Upper lobe of left lung (tissue), 6 donors: ENCODE measurements around the gene ARID4A. TPM values are rescaled to one million over a fixed set of nuclear protein-coding genes. Genes with fewer than 3 reads are reported as not detected.

Experiments
- ATAC-seq, 2 donors: fragments of 200-7000 bp; cut with Tn5 transposase; one replicate each; pipeline ENCODE4 v1.9.1; 2022; ENCODE audit warnings: mild to moderate bottlenecking in 2 of 2, moderate library complexity in 2 of 2; ENCODE audit not compliant: low FRiP score in 2 of 2
- DNase-seq, 2 donors: peaks; one replicate each; pipeline ENCODE4 v3.0.0-alpha.2; 2019 to 2020
- H3K27ac ChIP-seq, 4 donors: fragments of 200-600 bp; sonication (generic); one replicate each; pipeline ENCODE4 v1.5.1; 2016 to 2019
- H3K27me3 ChIP-seq, 4 donors: fragments of 200-600 bp; sonication (generic); one replicate each; pipeline ENCODE4 v1.5.1; 2017 to 2019
- H3K36me3 ChIP-seq, 4 donors: fragments of 200-600 bp; sonication (generic); one replicate each; pipeline ENCODE4 v1.5.1; 2016 to 2019
- H3K4me1 ChIP-seq, 4 donors: fragments of 200-600 bp; sonication (generic); one replicate each; pipeline ENCODE4 v1.5.1; 2018 to 2019
- H3K4me3 ChIP-seq, 4 donors: fragments of 200-600 bp; sonication (generic); one replicate each; pipeline ENCODE4 v1.5.1; 2017 to 2019; ENCODE audit warnings: mild to moderate bottlenecking in 2 of 4, moderate library complexity in 1 of 4
- H3K9me3 ChIP-seq, 4 donors: fragments of 200-600 bp; sonication (generic); one replicate each; pipeline ENCODE4 v1.5.1; 2018 to 2019
- CTCF ChIP-seq, 6 experiments: fragments of 450-650 bp in 4 of 6; fragments of 200-600 bp in 2 of 6; sonication (generic) in 2 of 6; IDR thresholded peaks; one replicate each; pipeline ENCODE4 v1.5.1; 2016 to 2019; ENCODE audit warnings: antibody characterized with exemption in 6 of 6
- EP300 ChIP-seq, 4 donors: sonication (generic); formaldehyde crosslinking; IDR thresholded peaks; one replicate each; pipeline ENCODE4 v1.5.1; 2017; ENCODE audit warnings: antibody characterized with exemption in 4 of 4, control low read depth in 2 of 4
- POLR2A ChIP-seq, 4 donors: fragments of 450-650 bp; IDR thresholded peaks; one replicate each; pipeline ENCODE4 v1.5.1; 2016 to 2017; ENCODE audit warnings: antibody characterized with exemption in 4 of 4, mild to moderate bottlenecking in 2 of 4
- POLR2AphosphoS5 ChIP-seq, 2 donors: sonication (generic); formaldehyde crosslinking; IDR thresholded peaks; one replicate each; pipeline ENCODE4 v1.5.1; 2017; ENCODE audit warnings: antibody characterized with exemption in 2 of 2
- WGBS, 2 donors: methylation state at CpG; one replicate each; pipeline ENCODE4 v1.1.5; 2017 to 2018; 5-methylcytosine and 5-hydroxymethylcytosine counted together
- total RNA-seq, 6 donors: library from RNA; depleted of rRNA in 4 of 6; stranded (reverse); fragments of >200 nt in 4 of 6; gene quantifications; one replicate each; pipeline versions ENCODE4 v1.1.0 to v1.2.1, GENCODE V29; 2016 to 2021
- donor health status: DM: no; HTN: no; CAD: no; lungs with moderate emphysema.
- donor health status: DM: no; HTN: yes; CAD: no; lungs with severe emphysema.

ARID4A gene
- total RNA-seq, 6 donors from 2014 or later: 18.4 to 96.4 (median 38.7) TPM

- DNase-seq (no peak), ATAC-seq (no peak)
- no peak for TF ChIP-seq POLR2AphosphoS5 (IDR thresholded peaks at IDR 0.05)
- Histone ChIP-seq H3K4me3 (no peak overlapping the region), H3K36me3 (peaks cover 17 to 63% (median 40%) of the 10 kb centered on the region in 4 donors), H3K4me1 (peaks cover 26 to 54% (median 45%) of the 10 kb centered on the region in 4 donors), H3K27me3 (no peaks in the 10 kb centered on the region), H3K27ac (no peak overlapping the region), H3K9me3 (no peaks in the 10 kb centered on the region)
- WGBS, 2 donors: 80 to 89% methylated on average over 7 of the region's 7 CpGs
Observed at GRCh38 chr14:58294201-58294600, 4.2 kb upstream of the ARID4A start.

- no peaks in the 10 kb centered on the region for H3K27me3 ChIP-seq
- DNase-seq (no peak), ATAC-seq (no peak)
- peaks cover 3 to 42% (median 21%) of the 10 kb centered on the region in 4 donors for H3K36me3 ChIP-seq
- no peaks in the 10 kb centered on the region for H3K9me3 ChIP-seq
- H3K4me3 ChIP-seq: peak overlapping the region; percentile 42 to 95 (median 84)
- H3K4me1 ChIP-seq: peaks cover 36 to 64% (median 49%) of the 10 kb centered on the region in 4 donors
- H3K27ac ChIP-seq: peak overlapping the region; percentile 95 to 99 (median 97)
- 7 to 10% methylated on average over 3 of the region's 3 CpGs for WGBS, 2 donors
- TF ChIP-seq CTCF (IDR thresholded peaks at IDR 0.05) (no peak), POLR2A (IDR thresholded peaks at IDR 0.05) (no peak), POLR2AphosphoS5 (IDR thresholded peaks at IDR 0.05) (no peak), EP300 (IDR thresholded peaks at IDR 0.05) (no peak)
Observed at GRCh38 chr14:58296726-58297125, 1.6 kb upstream of the ARID4A start.

GRCh38 chr14:58297412-58297761 is 968 bp upstream of the ARID4A start:
- Histone ChIP-seq H3K4me3 (peak overlapping the region; percentile 42 to 95 (median 84)), H3K36me3 (peaks cover 3 to 39% (median 24%) of the 10 kb centered on the region in 4 donors), H3K27me3 (no peaks in the 10 kb centered on the region), H3K4me1 (peaks cover 36 to 66% (median 43%) of the 10 kb centered on the region in 4 donors), H3K9me3 (no peaks in the 10 kb centered on the region), H3K27ac (peak overlapping the region; percentile 95 to 99 (median 97))
- 1 to 2% methylated on average over 10 of the region's 10 CpGs for WGBS, 2 donors
- ATAC-seq (peak; percentile 2 to 3), DNase-seq (peak in 1 of 2 donors; percentile 69)
- no peak for TF ChIP-seq CTCF (IDR thresholded peaks at IDR 0.05)
- TF ChIP-seq POLR2AphosphoS5 (IDR thresholded peaks at IDR 0.05): no peak
- no peak for TF ChIP-seq POLR2A (IDR thresholded peaks at IDR 0.05)
- TF ChIP-seq EP300 (IDR thresholded peaks at IDR 0.05): no peak

GRCh38 chr14:58297762-58298476 is 436 bp upstream of the ARID4A start:
- H3K4me3 ChIP-seq: peak overlapping the region; percentile 42 to 95 (median 84)
- H3K36me3 ChIP-seq: peaks cover 0 to 39% (median 25%) of the 10 kb centered on the region in 4 donors
- H3K9me3 ChIP-seq: no peaks in the 10 kb centered on the region
- peak overlapping the region; percentile 95 to 99 (median 97) for H3K27ac ChIP-seq
- WGBS, 2 donors: 0% methylated on average over 17 to 40 of the region's 40 CpGs
- DNase-seq: peak; percentile 94 to 99
- ATAC-seq: peak; percentile 96 to 100
- TF ChIP-seq POLR2AphosphoS5 (IDR thresholded peaks at IDR 0.05) (peak; percentile 74 to 92), POLR2A (IDR thresholded peaks at IDR 0.05) (peak; percentile 52 to 92 (median 68)), CTCF (IDR thresholded peaks at IDR 0.05) (peak in 1 of 6 experiments; percentile 20), EP300 (IDR thresholded peaks at IDR 0.05) (peak in 1 of 4 donors; percentile 58)
- H3K4me1 ChIP-seq: peaks cover 31 to 62% (median 39%) of the 10 kb centered on the region in 4 donors
- no peaks in the 10 kb centered on the region for H3K27me3 ChIP-seq

GRCh38 chr14:58299401-58300330 is 1.3 kb downstream of the ARID4A start:
- Histone ChIP-seq H3K9me3 (no peaks in the 10 kb centered on the region), H3K27me3 (no peaks in the 10 kb centered on the region), H3K4me3 (peak overlapping the region; percentile 53 to 95 (median 84)), H3K4me1 (peaks cover 28 to 45% (median 30%) of the 10 kb centered on the region in 4 donors), H3K27ac (peak overlapping the region; percentile 92 to 98 (median 95)), H3K36me3 (peaks cover 0 to 33% (median 17%) of the 10 kb centered on the region in 4 donors)
- ATAC-seq (no peak), DNase-seq (peak in 1 of 2 donors; percentile 24)
- no peak for TF ChIP-seq EP300 (IDR thresholded peaks at IDR 0.05)
- TF ChIP-seq CTCF (IDR thresholded peaks at IDR 0.05): no peak
- no peak for TF ChIP-seq POLR2AphosphoS5 (IDR thresholded peaks at IDR 0.05)
- WGBS, 2 donors: 1% methylated on average over 25 to 33 of the region's 48 CpGs
